Stimulated activated CD4-positive, alpha-beta T cell treated with anti-CD3 and anti-CD28 coated beads, Interleukin-12 subunit alpha, Interleukin-12 subunit beta, amount 100 ng/mL, for 24 hours (primary cell): ENCODE data around the gene ACY1.

Source experiments
- DNase-seq, 2 experiments: peaks; one replicate each; pipeline ENCODE4 v3.0.0-alpha.2; 2020; ENCODE audit warnings: low read depth in 2 of 2

Gene ACY1

GRCh38 chr3:51982838-51983577 is at the start of gene ACY1:
TSS of gene ACY1 (plus strand) at chr3:51983535. CDS start at chr3:51984065, 530 bp downstream.
- DNase-seq: peak; percentile 67 to 79

GRCh38 chr3:51934139-51934850 is 49.0 kb upstream of the ACY1 start:
- DNase-seq: no peak

- no peak for DNase-seq
Observed at GRCh38 chr3:51934991-51935885, 48.1 kb upstream of the ACY1 start.

- DNase-seq: no peak
Observed at GRCh38 chr3:51935886-51936755, 47.2 kb upstream of the ACY1 start.

GRCh38 chr3:51937014-51937413 is 46.3 kb upstream of the ACY1 start:
- DNase-seq: no peak

GRCh38 chr3:51937611-51938450 is 45.5 kb upstream of the ACY1 start:
- DNase-seq: no peak

GRCh38 chr3:51938780-51939425 is 44.4 kb upstream of the ACY1 start:
- no peak for DNase-seq

GRCh38 chr3:51940648-51941462 is 42.5 kb upstream of the ACY1 start:
- DNase-seq: no peak

GRCh38 chr3:51941463-51941797 is 41.9 kb upstream of the ACY1 start:
- DNase-seq: no peak

GRCh38 chr3:51941798-51942602 is 41.3 kb upstream of the ACY1 start, which contains the start of the genes PARP3 and RRP9:
TSS of gene PARP3 (plus strand) at chr3:51942363. CDS start at chr3:51943356, 993 bp downstream.
TSS of gene RRP9 (minus strand) at chr3:51941904. CDS start at chr3:51941867, 37 bp downstream.
- peak; percentile 98 to 100 for DNase-seq

- peak; percentile 38 to 47 for DNase-seq
Observed at GRCh38 chr3:51942603-51943450, 40.5 kb upstream of the ACY1 start.

GRCh38 chr3:51943451-51944391 is 39.6 kb upstream of the ACY1 start:
- no peak for DNase-seq

GRCh38 chr3:51944451-51945021 is 38.8 kb upstream of the ACY1 start:
- DNase-seq: no peak

GRCh38 chr3:51945031-51945840 is 38.1 kb upstream of the ACY1 start:
- no peak for DNase-seq
